Right kidney (tissue), 1 donor: Measurements from ENCODE around the gene IFITM10.

ENCODE experiments used
- DNase-seq: peaks from one replicate; pipeline ENCODE4 v3.0.0-alpha.2; 2016

The IFITM10 gene

GRCh38 chr11:1752907-1753228, 2.5 kb upstream of the IFITM10 start:
- DNase-seq = no peak

- no peak for DNase-seq
These were observed 1.9 kb upstream of the IFITM10 start for GRCh38 chr11:1751999-1752906.

GRCh38 chr11:1751531-1751921, 1.1 kb upstream of the IFITM10 start:
- DNase-seq = no peak

GRCh38 chr11:1750840-1751530, 590 bp upstream of the IFITM10 start:
- no peak for DNase-seq

GRCh38 chr11:1749395-1750351, 722 bp downstream of the IFITM10 start:
- no peak for DNase-seq

- DNase-seq = peak; percentile 70
These were observed 1.6 kb downstream of the IFITM10 start for GRCh38 chr11:1748636-1749394.

- DNase-seq = peak; percentile 38
These were observed 2.4 kb downstream of the IFITM10 start for GRCh38 chr11:1747753-1748635.

GRCh38 chr11:1746956-1747752, 3.2 kb downstream of the IFITM10 start:
- no peak for DNase-seq

- no peak for DNase-seq
These were observed 3.9 kb downstream of the IFITM10 start for GRCh38 chr11:1746511-1746931.

- DNase-seq = no peak
These were observed 4.6 kb downstream of the IFITM10 start for GRCh38 chr11:1745701-1746320.

- no peak for DNase-seq
These were observed 5.3 kb downstream of the IFITM10 start for GRCh38 chr11:1744891-1745700.

GRCh38 chr11:1744137-1744886, 6.1 kb downstream of the IFITM10 start:
- no peak for DNase-seq

- DNase-seq = no peak
These were observed 6.7 kb downstream of the IFITM10 start for GRCh38 chr11:1743585-1744136.

GRCh38 chr11:1742869-1743584, 7.4 kb downstream of the IFITM10 start:
- DNase-seq = no peak

GRCh38 chr11:1742371-1742770, 8.0 kb downstream of the IFITM10 start:
- no peak for DNase-seq

- DNase-seq = no peak
These were observed 8.7 kb downstream of the IFITM10 start for GRCh38 chr11:1741741-1742140.
